Neural cell (in vitro differentiated cells): Measurements from ENCODE around the gene FILIP1L. TPM values are rescaled to one million over a fixed set of nuclear protein-coding genes. Genes with fewer than 3 reads are reported as not detected.

Source experiments
- H2AFZ ChIP-seq: fragments of 200-600, 300-800 bp; sonication (generic), shearing (Covaris generic); 2 replicates; pipeline ENCODE4 v1.6.0; 2014; ENCODE audit warnings: low read depth, mild to moderate bottlenecking, antibody characterized with exemption, low read length, moderate library complexity
- H3F3A ChIP-seq: fragments of 200-600 bp; shearing (Covaris generic); 2 replicates; pipeline ENCODE4 v1.6.1; 2016; ENCODE audit warnings: mild to moderate bottlenecking, moderate library complexity, mixed read lengths, antibody characterized with exemption, low read length; ENCODE audit not compliant: insufficient read depth, poor library complexity, severe bottlenecking
- H3K27ac ChIP-seq: fragments of 200-600, 300-800 bp; sonication (generic), shearing (Covaris generic); 2 replicates; pipeline ENCODE4 v1.5.1; 2014; ENCODE audit warnings: mild to moderate bottlenecking, low read length, moderate library complexity
- H3K27me3 ChIP-seq: fragments of 300-800, 200-600 bp; sonication (generic), shearing (Covaris generic); 2 replicates; pipeline ENCODE4 v1.6.0; 2014; ENCODE audit warnings: mild to moderate bottlenecking, low read depth, low read length, moderate library complexity; ENCODE audit not compliant: insufficient read depth
- H3K36me3 ChIP-seq: fragments of 300-800, 200-600 bp; sonication (generic), shearing (Covaris generic); 2 replicates; pipeline ENCODE4 v1.5.1; 2014; ENCODE audit warnings: mild to moderate bottlenecking, antibody characterized with exemption, low read length, moderate library complexity; ENCODE audit not compliant: insufficient read depth
- H3K4me2 ChIP-seq: fragments of 300-800, 200-600 bp; sonication (generic), shearing (Covaris generic); 2 replicates; pipeline ENCODE4 v1.6.0; 2014; ENCODE audit warnings: mild to moderate bottlenecking, low read length
- H3K4me3 ChIP-seq: fragments of 300-800, 200-600 bp; sonication (generic), shearing (Covaris generic); 2 replicates; pipeline ENCODE4 v1.5.1; 2014; ENCODE audit warnings: mild to moderate bottlenecking, low read length, moderate library complexity
- H3K79me2 ChIP-seq: fragments of 200-600 bp; shearing (Covaris generic); replicated peaks from 2 replicates; pipeline ENCODE4 v1.6.0; 2014; ENCODE audit warnings: mild to moderate bottlenecking, low read length, moderate library complexity; ENCODE audit not compliant: insufficient read depth
- H3K9ac ChIP-seq: fragments of 300-800, 200-600 bp; sonication (generic), shearing (Covaris generic); 2 replicates; pipeline ENCODE4 v1.6.1; 2016; ENCODE audit warnings: mild to moderate bottlenecking, low read length, mixed read lengths
- H3K9me2 ChIP-seq: fragments of 200-600 bp; shearing (Covaris generic); 2 replicates; pipeline ENCODE4 v1.6.1; 2016; ENCODE audit warnings: mild to moderate bottlenecking, low read length, mixed read lengths; ENCODE audit not compliant: insufficient read depth
- H3K9me3 ChIP-seq: fragments of 200-600, 300-800 bp; sonication (generic), shearing (Covaris generic); 2 replicates; pipeline ENCODE4 v1.6.1; 2016; ENCODE audit warnings: mild to moderate bottlenecking, mixed run types, low read length, moderate library complexity, mixed read lengths
- H4K20me1 ChIP-seq: fragments of 200-600 bp; shearing (Covaris generic); 2 replicates; pipeline ENCODE4 v1.6.1; 2016; ENCODE audit warnings: mild to moderate bottlenecking, mixed run types; ENCODE audit not compliant: insufficient read depth
- CTCF ChIP-seq: fragments of 450-650 bp; IDR thresholded peaks from 2 replicates; pipeline ENCODE4 v1.5.1; 2014; ENCODE audit warnings: antibody characterized with exemption, mild to moderate bottlenecking, moderate library complexity; ENCODE audit not compliant: poor library complexity, severe bottlenecking
- EP300 ChIP-seq: fragments of 450-650 bp; conservative IDR thresholded peaks from 2 replicates; pipeline ENCODE4 v1.6.1; 2014; ENCODE audit warnings: antibody characterized with exemption, mild to moderate bottlenecking, moderate library complexity; ENCODE audit not compliant: poor library complexity, severe bottlenecking
- EZH2 ChIP-seq: fragments of 200-600, 300-800 bp; shearing (Covaris generic), sonication (generic); IDR thresholded peaks from 2 replicates; pipeline ENCODE4 v1.6.1; 2014; ENCODE audit warnings: antibody characterized with exemption, low read length, borderline replicate concordance, mild to moderate bottlenecking; ENCODE audit not compliant: insufficient read depth, poor library complexity, severe bottlenecking
- MXI1 ChIP-seq: fragments of 450-650 bp; conservative IDR thresholded peaks from 2 replicates; pipeline ENCODE4 v1.6.1; 2014; ENCODE audit warnings: antibody characterized with exemption, mild to moderate bottlenecking; ENCODE audit not compliant: poor library complexity, severe bottlenecking
- POLR2AphosphoS5 ChIP-seq: IDR thresholded peaks from 2 replicates; pipeline ENCODE4 v1.6.1; 2012
- RAD21 ChIP-seq: fragments of 450-650 bp; conservative IDR thresholded peaks from 2 replicates; pipeline ENCODE4 v1.6.1; 2014; ENCODE audit warnings: antibody characterized with exemption, mild to moderate bottlenecking, moderate library complexity
- REST ChIP-seq: IDR thresholded peaks from 2 replicates; pipeline ENCODE4 v1.6.1; 2012; ENCODE audit warnings: borderline replicate concordance
- SMC3 ChIP-seq: fragments of 450-650 bp; conservative IDR thresholded peaks from 2 replicates; pipeline ENCODE4 v1.6.1; 2014; ENCODE audit warnings: antibody characterized with exemption, mild to moderate bottlenecking, moderate library complexity; ENCODE audit not compliant: poor library complexity
- TAF1 ChIP-seq: IDR thresholded peaks from 2 replicates; pipeline ENCODE4 v1.6.1; 2012; ENCODE audit warnings: low read depth
- polyA plus RNA-seq: library from polyadenylated mRNA; depleted of rRNA; stranded (reverse); fragments of >200 nt; gene quantifications from 2 replicates; pipeline ENCODE4 v1.2.3, GENCODE V29; 2014

FILIP1L gene
- polyA plus RNA-seq, 1 donor from 2014 or later: 0.27 TPM

- H3K27ac ChIP-seq: no peak overlapping the region
- H3K4me3 ChIP-seq: no peak overlapping the region
- TF ChIP-seq RAD21: no peak
- TF ChIP-seq POLR2AphosphoS5: no peak
- no peak for TF ChIP-seq MXI1
- TF ChIP-seq SMC3: no peak
- no peak for TF ChIP-seq EP300
- TF ChIP-seq EZH2: no peak
- no peak for TF ChIP-seq TAF1
- no peak for TF ChIP-seq CTCF
- TF ChIP-seq REST: no peak
- H3K9me3 ChIP-seq: no peaks in the 10 kb centered on the region
- no peaks in the 10 kb centered on the region for H3K79me2 ChIP-seq
- H3F3A ChIP-seq: no peaks in the 10 kb centered on the region
- H3K9ac ChIP-seq: no peak overlapping the region
- H3K4me2 ChIP-seq: no peak overlapping the region
- no peaks in the 10 kb centered on the region for H3K36me3 ChIP-seq
- H4K20me1 ChIP-seq: no peaks in the 10 kb centered on the region
- H3K27me3 ChIP-seq: no peaks in the 10 kb centered on the region
- H3K9me2 ChIP-seq: no peaks in the 10 kb centered on the region
- H2AFZ ChIP-seq: no peak overlapping the region
These were observed 193.6 kb downstream of the FILIP1L start for GRCh38 chr3:99920481-99921376.

- Histone ChIP-seq H3K9me2 (no peaks in the 10 kb centered on the region), H3F3A (no peaks in the 10 kb centered on the region), H3K27me3 (no peaks in the 10 kb centered on the region), H4K20me1 (no peaks in the 10 kb centered on the region), H3K79me2 (no peaks in the 10 kb centered on the region), H3K4me2 (no peak overlapping the region), H3K27ac (no peak overlapping the region), H2AFZ (no peak overlapping the region), H3K9me3 (no peaks in the 10 kb centered on the region), H3K4me3 (no peak overlapping the region), H3K36me3 (no peaks in the 10 kb centered on the region), H3K9ac (no peak overlapping the region)
- TF ChIP-seq RAD21 (no peak), EP300 (no peak), REST (no peak), SMC3 (no peak), POLR2AphosphoS5 (no peak), CTCF (no peak), EZH2 (no peak), TAF1 (no peak), MXI1 (no peak)
These were observed 194.6 kb downstream of the FILIP1L start for GRCh38 chr3:99919694-99920093.
